ENCODE measurements around the gene C16orf92. TPM values are rescaled to one million over a fixed set of nuclear protein-coding genes. Genes with fewer than 3 reads are reported as not detected.
A peak's percentile ranks its signal among the peaks of the same experiment; 100 is the strongest.

C16orf92 gene
- total and polyA plus RNA-seq, 2 of the 13 experiments (the other 11 are each of a cell fraction or from before 2014, with no cell fraction given), result not detected

GRCh38 chr16:30028438-30029076 lies 5.6 kb downstream of the C16orf92 start:
- Histone ChIP-seq H3K27ac (ENCODE audit: extremely low read length, insufficient read depth, low read length) (no peak overlapping the region), H3K9ac (ENCODE audit: insufficient read depth, low read depth, low read length) (no peak overlapping the region), H3K4me3 (replicated peaks in 1 of 3; ENCODE audit: insufficient read depth in 1 of 3, low read depth in 2 of 3, low read length in 3 of 3) (no peak overlapping the region), H3K4me2 (ENCODE audit: low read depth, low read length) (no peak overlapping the region), H4K20me1 (ENCODE audit: insufficient read depth, low read length) (no peaks in the 10 kb centered on the region; the same call in 1 of the 2 replicates), H3K36me3 (replicated peaks in 1 of 2; ENCODE audit: control insufficient read depth in 1 of 2, insufficient read depth in 2 of 2, low read length in 2 of 2) (no peaks in the 10 kb centered on the region), H3K9me3 (ENCODE audit: low read length) (no peaks in the 10 kb centered on the region), H3K27me3 (ENCODE audit: control insufficient read depth in 1 of 2, insufficient read depth in 2 of 2, low read length in 2 of 2) (peaks cover 36 to 81% of the 10 kb centered on the region in 2 experiments), H3K4me1 (ENCODE audit: insufficient read depth, low read length) (peaks cover 23% of the 10 kb centered on the region), H2AFZ (ENCODE audit: low read length) (no peak overlapping the region), H3K79me2 (ENCODE audit: insufficient read depth, low read length) (no peaks in the 10 kb centered on the region)
- FAIRE-seq, result no peak
- ATAC-seq, result peak; percentile 36
- in situ Hi-C loops (cut with HindIII; ENCODE audit: extremely low pct_ligation_motif_present, low pct_unique_long_range_greater_than_20kb) (no loop called here), intact Hi-C loops (cut with micrococcal nuclease; ENCODE audit: unreplicated experiment) (no loop called here)
- BruUV-seq (replicated peaks), result no TSS peak
- CTCF ChIA-PET (ENCODE audit: low intra/inter-chr PET ratio, low total read pairs), result no interaction called here
- POLR2A ChIA-PET, result no interaction called here
- no peak for DNase-seq (ENCODE audit: low spot score)
- 16% methylated on average over 15 of the region's 18 CpGs for WGBS (ENCODE audit: low lambda C conversion rate)
- TF ChIP-seq SP1 (IDR thresholded peaks at IDR 0.05) (no peak), SP1 (CRISPR knock-in tag; IDR thresholded peaks at IDR 0.05) (no peak), HNRNPL (IDR thresholded peaks at IDR 0.05; ENCODE audit: low read depth, low read length) (0 out of 2 replicates have a peak, but pooled peaks have one; percentile 37), ZNF33A (CRISPR knock-in tag; IDR thresholded peaks at IDR 0.05; ENCODE audit: borderline replicate concordance) (no peak), ZNF225 (CRISPR knock-in tag; IDR thresholded peaks at IDR 0.05) (no peak), ZBTB7A (CRISPR knock-in tag; IDR thresholded peaks at IDR 0.05) (peak; percentile 13; the same call in 1 of the 2 replicates), EHMT2 (IDR thresholded peaks at IDR 0.05; ENCODE audit: borderline replicate concordance, low read depth, low read length) (peak; percentile 81; the same call in 1 of the 2 replicates), ZSCAN21 (CRISPR knock-in tag; IDR thresholded peaks at IDR 0.05; ENCODE audit: borderline replicate concordance) (peak; percentile 54; the same call in 1 of the 2 replicates), ETV5 (CRISPR knock-in tag; IDR thresholded peaks at IDR 0.05; ENCODE audit: borderline replicate concordance) (0 out of 2 replicates have a peak, but pooled peaks have one; percentile 25), NFYB (CRISPR knock-in tag; IDR thresholded peaks at IDR 0.05) (no peak), ZNF331 (CRISPR knock-in tag; IDR thresholded peaks at IDR 0.05) (peak; percentile 69; the same call in 1 of the 2 replicates), TMF1 (CRISPR knock-in tag; IDR thresholded peaks at IDR 0.05; ENCODE audit: low read depth) (peak; percentile 77), TGIF2 (CRISPR knock-in tag; IDR thresholded peaks at IDR 0.05) (peak; percentile 44; the same call in 1 of the 2 replicates), GFI1 (CRISPR knock-in tag; IDR thresholded peaks at IDR 0.05; ENCODE audit: borderline replicate concordance) (no peak), ZNF432 (CRISPR knock-in tag; IDR thresholded peaks at IDR 0.05; ENCODE audit: borderline replicate concordance) (no peak), PATZ1 (CRISPR knock-in tag; IDR thresholded peaks at IDR 0.05) (peak; percentile 49), RFX5 (IDR thresholded peaks at IDR 0.05; ENCODE audit: low read depth, low read length) (no peak), ZNF891 (CRISPR knock-in tag; IDR thresholded peaks at IDR 0.05) (no peak), FOSL2 (CRISPR knock-in tag; IDR thresholded peaks at IDR 0.05) (peak; percentile 27; the same call in 1 of the 2 replicates), KDM2A (CRISPR knock-in tag; IDR thresholded peaks at IDR 0.05; ENCODE audit: borderline replicate concordance, low read depth) (peak; percentile 41; the same call in 1 of the 2 replicates), MIER2 (CRISPR knock-in tag; IDR thresholded peaks at IDR 0.05) (peak; percentile 97)
- TF ChIP-seq, protein P1, sequence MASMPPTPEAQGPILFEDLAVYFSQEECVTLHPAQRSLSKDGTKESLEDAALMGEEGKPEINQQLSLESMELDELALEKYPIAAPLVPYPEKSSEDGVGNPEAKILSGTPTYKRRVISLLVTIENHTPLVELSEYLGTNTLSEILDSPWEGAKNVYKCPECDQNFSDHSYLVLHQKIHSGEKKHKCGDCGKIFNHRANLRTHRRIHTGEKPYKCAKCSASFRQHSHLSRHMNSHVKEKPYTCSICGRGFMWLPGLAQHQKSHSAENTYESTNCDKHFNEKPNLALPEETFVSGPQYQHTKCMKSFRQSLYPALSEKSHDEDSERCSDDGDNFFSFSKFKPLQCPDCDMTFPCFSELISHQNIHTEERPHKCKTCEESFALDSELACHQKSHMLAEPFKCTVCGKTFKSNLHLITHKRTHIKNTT (CRISPR knock-in tag; IDR thresholded peaks at IDR 0.05), result no peak
- TF ChIP-seq, protein P2, sequence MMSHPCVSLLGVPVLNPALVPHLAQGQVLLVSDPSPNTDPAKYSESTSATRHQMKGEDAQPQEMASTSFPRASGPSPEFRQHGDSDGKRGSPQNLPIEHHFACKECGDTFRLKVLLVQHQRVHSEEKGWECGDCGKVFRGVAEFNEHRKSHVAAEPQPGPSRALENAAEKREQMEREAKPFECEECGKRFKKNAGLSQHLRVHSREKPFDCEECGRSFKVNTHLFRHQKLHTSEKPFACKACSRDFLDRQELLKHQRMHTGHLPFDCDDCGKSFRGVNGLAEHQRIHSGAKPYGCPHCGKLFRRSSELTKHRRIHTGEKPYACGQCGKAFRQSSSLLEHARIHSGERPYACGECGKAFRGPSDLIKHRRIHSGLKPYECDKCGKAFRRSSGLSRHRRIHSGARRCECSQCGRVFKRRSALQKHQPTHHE (CRISPR knock-in tag; IDR thresholded peaks at IDR 0.05; ENCODE audit: borderline replicate concordance), result no peak
